ENCODE results near the gene GCK. TPM values are rescaled to one million over a fixed set of nuclear protein-coding genes. Genes with fewer than 3 reads are reported as not detected.

The GCK gene
- total RNA-seq, 1 donor from 2014 or later, result 5.9 TPM

- TF ChIP-seq CTCF (IDR thresholded peaks at IDR 0.05; ENCODE audit: unreplicated experiment), result no peak
- DNase-seq (ENCODE audit: low spot score, unreplicated experiment), result no peak
- Mint-ChIP-seq H3K27ac (no peak overlapping the region), H3K36me3 (ENCODE audit: insufficient read depth) (peaks cover 11% of the 10 kb centered on the region), H3K27me3 (no peaks in the 10 kb centered on the region), H3K9me3 (ENCODE audit: low read depth) (no peaks in the 10 kb centered on the region), H3K4me3 (ENCODE audit: low read depth) (no peak overlapping the region), H3K4me1 (ENCODE audit: low read depth) (peaks cover 10% of the 10 kb centered on the region)
Observed at GRCh38 chr7:44119829-44120380, 69.3 kb downstream of the GCK start.

GRCh38 chr7:44117801-44118429, 71.3 kb downstream of the GCK start:
- H3K27me3 Mint-ChIP-seq, result no peaks in the 10 kb centered on the region
- TF ChIP-seq CTCF (IDR thresholded peaks at IDR 0.05; ENCODE audit: unreplicated experiment), result no peak
- no peak for DNase-seq (ENCODE audit: low spot score, unreplicated experiment)
- H3K36me3 Mint-ChIP-seq (ENCODE audit: insufficient read depth), result peaks cover 13% of the 10 kb centered on the region
- no peaks in the 10 kb centered on the region for H3K9me3 Mint-ChIP-seq (ENCODE audit: low read depth)
- no peak overlapping the region for H3K4me3 Mint-ChIP-seq (ENCODE audit: low read depth)
- no peak overlapping the region for H3K27ac Mint-ChIP-seq
- H3K4me1 Mint-ChIP-seq (ENCODE audit: low read depth), result peaks cover 8% of the 10 kb centered on the region

GRCh38 chr7:44116789-44117666, 72.2 kb downstream of the GCK start:
- Mint-ChIP-seq H3K4me1 (ENCODE audit: low read depth) (peaks cover under 1% of the 10 kb centered on the region), H3K9me3 (ENCODE audit: low read depth) (no peaks in the 10 kb centered on the region), H3K27me3 (no peaks in the 10 kb centered on the region), H3K4me3 (ENCODE audit: low read depth) (no peak overlapping the region), H3K27ac (no peak overlapping the region), H3K36me3 (ENCODE audit: insufficient read depth) (peaks cover 13% of the 10 kb centered on the region)
- no peak for TF ChIP-seq CTCF (IDR thresholded peaks at IDR 0.05; ENCODE audit: unreplicated experiment)
- no peak for DNase-seq (ENCODE audit: low spot score, unreplicated experiment)

GRCh38 chr7:44116087-44116788, 73.0 kb downstream of the GCK start:
- Mint-ChIP-seq H3K9me3 (ENCODE audit: low read depth) (no peaks in the 10 kb centered on the region), H3K27me3 (no peaks in the 10 kb centered on the region)
- no peak for DNase-seq (ENCODE audit: low spot score, unreplicated experiment)

More at GRCh38 chr7:44116087-44116788, 73.0 kb downstream of the GCK start:
- Mint-ChIP-seq H3K36me3 (ENCODE audit: insufficient read depth) (peaks cover 13% of the 10 kb centered on the region), H3K4me3 (ENCODE audit: low read depth) (no peak overlapping the region), H3K27ac (no peak overlapping the region), H3K4me1 (ENCODE audit: low read depth) (no peaks in the 10 kb centered on the region)
- TF ChIP-seq CTCF (IDR thresholded peaks at IDR 0.05; ENCODE audit: unreplicated experiment), result no peak

All from progenitor cell of endocrine pancreas (in vitro differentiated cells).